ENCODE data around the gene CNTFR. TPM values are rescaled to one million over a fixed set of nuclear protein-coding genes. Genes with fewer than 3 reads are reported as not detected.

Gene CNTFR
- total RNA-seq, 1 donor from 2014 or later: 112 TPM

- H3K4me1 Mint-ChIP-seq: peaks cover 23% of the 10 kb centered on the region
- H3K4me3 Mint-ChIP-seq: no peak overlapping the region
- DNase-seq (ENCODE audit: low read depth, low spot score): no peak
- no peaks in the 10 kb centered on the region for H3K36me3 Mint-ChIP-seq (ENCODE audit: low read depth)
- no peak overlapping the region for H3K27ac Mint-ChIP-seq (ENCODE audit: unreplicated experiment)
- peaks cover 28% of the 10 kb centered on the region for H3K27me3 Mint-ChIP-seq (ENCODE audit: low read depth)
- no peak for TF ChIP-seq CTCF (conservative IDR thresholded peaks at IDR 0.05)
- no peaks in the 10 kb centered on the region for H3K9me3 Mint-ChIP-seq
Observed at GRCh38 chr9:34514816-34515215, 74.7 kb downstream of the CNTFR start.

GRCh38 chr9:34514401-34514800 lies 75.1 kb downstream of the CNTFR start:
- H3K36me3 Mint-ChIP-seq (ENCODE audit: low read depth): no peaks in the 10 kb centered on the region
- H3K4me3 Mint-ChIP-seq: no peak overlapping the region
- H3K27ac Mint-ChIP-seq (ENCODE audit: unreplicated experiment): no peak overlapping the region
- peaks cover 29% of the 10 kb centered on the region for H3K27me3 Mint-ChIP-seq (ENCODE audit: low read depth)
- H3K9me3 Mint-ChIP-seq: no peaks in the 10 kb centered on the region
- peaks cover 27% of the 10 kb centered on the region for H3K4me1 Mint-ChIP-seq
- no peak for DNase-seq (ENCODE audit: low read depth, low spot score)
- no peak for TF ChIP-seq CTCF (conservative IDR thresholded peaks at IDR 0.05)

- no peak for DNase-seq (ENCODE audit: low read depth, low spot score)
Observed at GRCh38 chr9:34513567-34514214, 75.8 kb downstream of the CNTFR start.

GRCh38 chr9:34512131-34513078 lies 77.1 kb downstream of the CNTFR start:
- H3K9me3 Mint-ChIP-seq: no peaks in the 10 kb centered on the region
- peaks cover 27% of the 10 kb centered on the region for H3K4me1 Mint-ChIP-seq
- H3K27ac Mint-ChIP-seq (ENCODE audit: unreplicated experiment): no peak overlapping the region
- peaks cover 24% of the 10 kb centered on the region for H3K27me3 Mint-ChIP-seq (ENCODE audit: low read depth)
- no peaks in the 10 kb centered on the region for H3K36me3 Mint-ChIP-seq (ENCODE audit: low read depth)
- TF ChIP-seq CTCF (conservative IDR thresholded peaks at IDR 0.05): no peak
- DNase-seq (ENCODE audit: low read depth, low spot score): no peak
- H3K4me3 Mint-ChIP-seq: no peak overlapping the region

More at GRCh38 chr9:34513567-34514214, 75.8 kb downstream of the CNTFR start:
- no peak overlapping the region for H3K4me3 Mint-ChIP-seq
- H3K9me3 Mint-ChIP-seq: no peaks in the 10 kb centered on the region
- no peaks in the 10 kb centered on the region for H3K36me3 Mint-ChIP-seq (ENCODE audit: low read depth)
- H3K27ac Mint-ChIP-seq (ENCODE audit: unreplicated experiment): no peak overlapping the region
- no peak for TF ChIP-seq CTCF (conservative IDR thresholded peaks at IDR 0.05)
- H3K4me1 Mint-ChIP-seq: peaks cover 27% of the 10 kb centered on the region
- H3K27me3 Mint-ChIP-seq (ENCODE audit: low read depth): peaks cover 27% of the 10 kb centered on the region

GRCh38 chr9:34510497-34511468 lies 78.7 kb downstream of the CNTFR start:
- no peak overlapping the region for H3K4me3 Mint-ChIP-seq
- H3K27me3 Mint-ChIP-seq (ENCODE audit: low read depth): peaks cover 26% of the 10 kb centered on the region
- no peak for TF ChIP-seq CTCF (conservative IDR thresholded peaks at IDR 0.05)
- H3K9me3 Mint-ChIP-seq: no peaks in the 10 kb centered on the region
- H3K4me1 Mint-ChIP-seq: peaks cover 27% of the 10 kb centered on the region
- H3K27ac Mint-ChIP-seq (ENCODE audit: unreplicated experiment): peak overlapping the region; percentile 73
- no peaks in the 10 kb centered on the region for H3K36me3 Mint-ChIP-seq (ENCODE audit: low read depth)
- no peak for DNase-seq (ENCODE audit: low read depth, low spot score)
